ENCODE measurements around the gene PARD3.
A peak's percentile ranks its signal among the peaks of the same experiment; 100 is the strongest.

The PARD3 gene

GRCh38 chr10:34320265-34320664, 494.8 kb downstream of the PARD3 start:
- Histone ChIP-seq H3K36me3 (ENCODE audit: control insufficient read depth in 1 of 2, insufficient read depth in 2 of 2, low read length in 2 of 2) (no peaks in the 10 kb centered on the region), H3K9me3 (ENCODE audit: control insufficient read depth in 1 of 2, low read length in 2 of 2) (no peaks in the 10 kb centered on the region), H3K27me3 (ENCODE audit: low read depth, low read length) (no peaks in the 10 kb centered on the region), H3K4me3 (ENCODE audit: low read depth in 1 of 2, low read length in 2 of 2) (no peak overlapping the region), H3K4me1 (ENCODE audit: control insufficient read depth in 1 of 2, insufficient read depth in 2 of 2, low read length in 2 of 2) (peaks cover 0 to 7% of the 10 kb centered on the region in 2 donors), H3K27ac (ENCODE audit: low read length) (no peak overlapping the region)

GRCh38 chr10:34319197-34319846, 495.8 kb downstream of the PARD3 start:
- H3K4me1 ChIP-seq (ENCODE audit: control insufficient read depth in 1 of 2, insufficient read depth in 2 of 2, low read length in 2 of 2), result peaks cover 0 to 7% of the 10 kb centered on the region in 2 donors
- H3K9me3 ChIP-seq (ENCODE audit: control insufficient read depth in 1 of 2, low read length in 2 of 2), result no peaks in the 10 kb centered on the region
- H3K27me3 ChIP-seq (ENCODE audit: low read depth, low read length), result no peaks in the 10 kb centered on the region
- H3K27ac ChIP-seq (ENCODE audit: low read length), result peak overlapping the region; percentile 9
- H3K36me3 ChIP-seq (ENCODE audit: control insufficient read depth in 1 of 2, insufficient read depth in 2 of 2, low read length in 2 of 2), result no peaks in the 10 kb centered on the region
- no peak overlapping the region for H3K4me3 ChIP-seq (ENCODE audit: low read depth in 1 of 2, low read length in 2 of 2)

GRCh38 chr10:34316154-34316553, 498.9 kb downstream of the PARD3 start:
- Histone ChIP-seq H3K4me3 (ENCODE audit: low read depth in 1 of 2, low read length in 2 of 2) (no peak overlapping the region), H3K36me3 (ENCODE audit: control insufficient read depth in 1 of 2, insufficient read depth in 2 of 2, low read length in 2 of 2) (peaks cover 0 to 3% of the 10 kb centered on the region in 2 donors), H3K27ac (ENCODE audit: low read length) (no peak overlapping the region), H3K27me3 (ENCODE audit: low read depth, low read length) (no peaks in the 10 kb centered on the region), H3K9me3 (ENCODE audit: control insufficient read depth in 1 of 2, low read length in 2 of 2) (no peaks in the 10 kb centered on the region), H3K4me1 (ENCODE audit: control insufficient read depth in 1 of 2, insufficient read depth in 2 of 2, low read length in 2 of 2) (peaks cover 0 to 7% of the 10 kb centered on the region in 2 donors)

GRCh38 chr10:34314457-34314856, 500.6 kb downstream of the PARD3 start:
- Histone ChIP-seq H3K36me3 (ENCODE audit: control insufficient read depth in 1 of 2, insufficient read depth in 2 of 2, low read length in 2 of 2) (peaks cover 0 to 3% of the 10 kb centered on the region in 2 donors), H3K4me3 (ENCODE audit: low read depth in 1 of 2, low read length in 2 of 2) (no peak overlapping the region), H3K27me3 (ENCODE audit: low read depth, low read length) (no peaks in the 10 kb centered on the region), H3K27ac (ENCODE audit: low read length) (no peak overlapping the region), H3K4me1 (ENCODE audit: control insufficient read depth in 1 of 2, insufficient read depth in 2 of 2, low read length in 2 of 2) (no peaks in the 10 kb centered on the region), H3K9me3 (ENCODE audit: control insufficient read depth in 1 of 2, low read length in 2 of 2) (no peaks in the 10 kb centered on the region)

- no peaks in the 10 kb centered on the region for H3K27me3 ChIP-seq (ENCODE audit: low read depth, low read length)
- no peaks in the 10 kb centered on the region for H3K9me3 ChIP-seq (ENCODE audit: control insufficient read depth in 1 of 2, low read length in 2 of 2)
- no peak overlapping the region for H3K4me3 ChIP-seq (ENCODE audit: low read depth in 1 of 2, low read length in 2 of 2)
- H3K27ac ChIP-seq (ENCODE audit: low read length), result no peak overlapping the region
- H3K4me1 ChIP-seq (ENCODE audit: control insufficient read depth in 1 of 2, insufficient read depth in 2 of 2, low read length in 2 of 2), result no peaks in the 10 kb centered on the region
- peaks cover 0 to 3% of the 10 kb centered on the region in 2 donors for H3K36me3 ChIP-seq (ENCODE audit: control insufficient read depth in 1 of 2, insufficient read depth in 2 of 2, low read length in 2 of 2)
Observed at GRCh38 chr10:34313888-34314287, 501.2 kb downstream of the PARD3 start.

- H3K36me3 ChIP-seq (ENCODE audit: control insufficient read depth in 1 of 2, insufficient read depth in 2 of 2, low read length in 2 of 2), result peaks cover 0 to 3% of the 10 kb centered on the region in 2 donors
- no peak overlapping the region for H3K27ac ChIP-seq (ENCODE audit: low read length)
- no peak overlapping the region for H3K4me3 ChIP-seq (ENCODE audit: low read depth in 1 of 2, low read length in 2 of 2)
- H3K9me3 ChIP-seq (ENCODE audit: control insufficient read depth in 1 of 2, low read length in 2 of 2), result no peaks in the 10 kb centered on the region
- no peaks in the 10 kb centered on the region for H3K4me1 ChIP-seq (ENCODE audit: control insufficient read depth in 1 of 2, insufficient read depth in 2 of 2, low read length in 2 of 2)
- no peaks in the 10 kb centered on the region for H3K27me3 ChIP-seq (ENCODE audit: low read depth, low read length)
Observed at GRCh38 chr10:34313353-34313752, 501.7 kb downstream of the PARD3 start.

- no peaks in the 10 kb centered on the region for H3K4me1 ChIP-seq (ENCODE audit: control insufficient read depth in 1 of 2, insufficient read depth in 2 of 2, low read length in 2 of 2)
- H3K4me3 ChIP-seq (ENCODE audit: low read depth in 1 of 2, low read length in 2 of 2), result no peak overlapping the region
- no peak overlapping the region for H3K27ac ChIP-seq (ENCODE audit: low read length)
- no peaks in the 10 kb centered on the region for H3K9me3 ChIP-seq (ENCODE audit: control insufficient read depth in 1 of 2, low read length in 2 of 2)
- H3K27me3 ChIP-seq (ENCODE audit: low read depth, low read length), result no peaks in the 10 kb centered on the region
- H3K36me3 ChIP-seq (ENCODE audit: control insufficient read depth in 1 of 2, insufficient read depth in 2 of 2, low read length in 2 of 2), result peaks cover 0 to 3% of the 10 kb centered on the region in 2 donors
Observed at GRCh38 chr10:34311679-34312078, 503.4 kb downstream of the PARD3 start.

GRCh38 chr10:34310234-34310633, 504.9 kb downstream of the PARD3 start:
- H3K4me1 ChIP-seq (ENCODE audit: control insufficient read depth in 1 of 2, insufficient read depth in 2 of 2, low read length in 2 of 2), result no peaks in the 10 kb centered on the region
- H3K27me3 ChIP-seq (ENCODE audit: low read depth, low read length), result no peaks in the 10 kb centered on the region
- no peak overlapping the region for H3K4me3 ChIP-seq (ENCODE audit: low read depth in 1 of 2, low read length in 2 of 2)
- peaks cover 0 to 3% of the 10 kb centered on the region in 2 donors for H3K36me3 ChIP-seq (ENCODE audit: control insufficient read depth in 1 of 2, insufficient read depth in 2 of 2, low read length in 2 of 2)
- no peak overlapping the region for H3K27ac ChIP-seq (ENCODE audit: low read length)
- H3K9me3 ChIP-seq (ENCODE audit: control insufficient read depth in 1 of 2, low read length in 2 of 2), result no peaks in the 10 kb centered on the region

- Histone ChIP-seq H3K9me3 (ENCODE audit: control insufficient read depth in 1 of 2, low read length in 2 of 2) (no peaks in the 10 kb centered on the region), H3K27ac (ENCODE audit: low read length) (no peak overlapping the region), H3K27me3 (ENCODE audit: low read depth, low read length) (no peaks in the 10 kb centered on the region), H3K4me3 (ENCODE audit: low read depth in 1 of 2, low read length in 2 of 2) (no peak overlapping the region), H3K4me1 (ENCODE audit: control insufficient read depth in 1 of 2, insufficient read depth in 2 of 2, low read length in 2 of 2) (no peaks in the 10 kb centered on the region), H3K36me3 (ENCODE audit: control insufficient read depth in 1 of 2, insufficient read depth in 2 of 2, low read length in 2 of 2) (no peaks in the 10 kb centered on the region)
Observed at GRCh38 chr10:34305189-34305588, 509.9 kb downstream of the PARD3 start.

- Histone ChIP-seq H3K27ac (ENCODE audit: low read length) (no peak overlapping the region), H3K4me3 (ENCODE audit: low read depth in 1 of 2, low read length in 2 of 2) (no peak overlapping the region), H3K4me1 (ENCODE audit: control insufficient read depth in 1 of 2, insufficient read depth in 2 of 2, low read length in 2 of 2) (no peaks in the 10 kb centered on the region), H3K9me3 (ENCODE audit: control insufficient read depth in 1 of 2, low read length in 2 of 2) (no peaks in the 10 kb centered on the region), H3K36me3 (ENCODE audit: control insufficient read depth in 1 of 2, insufficient read depth in 2 of 2, low read length in 2 of 2) (no peaks in the 10 kb centered on the region), H3K27me3 (ENCODE audit: low read depth, low read length) (no peaks in the 10 kb centered on the region)
Observed at GRCh38 chr10:34303022-34303421, 512.1 kb downstream of the PARD3 start.

GRCh38 chr10:34299105-34299611, 515.9 kb downstream of the PARD3 start:
- H3K27me3 ChIP-seq (ENCODE audit: low read depth, low read length), result no peaks in the 10 kb centered on the region
- no peaks in the 10 kb centered on the region for H3K4me1 ChIP-seq (ENCODE audit: control insufficient read depth in 1 of 2, insufficient read depth in 2 of 2, low read length in 2 of 2)
- no peak overlapping the region for H3K4me3 ChIP-seq (ENCODE audit: low read depth in 1 of 2, low read length in 2 of 2)
- no peak overlapping the region for H3K27ac ChIP-seq (ENCODE audit: low read length)
- H3K36me3 ChIP-seq (ENCODE audit: control insufficient read depth in 1 of 2, insufficient read depth in 2 of 2, low read length in 2 of 2), result no peaks in the 10 kb centered on the region
- H3K9me3 ChIP-seq (ENCODE audit: control insufficient read depth in 1 of 2, low read length in 2 of 2), result no peaks in the 10 kb centered on the region

GRCh38 chr10:34298346-34298818, 516.7 kb downstream of the PARD3 start:
- Histone ChIP-seq H3K27me3 (ENCODE audit: low read depth, low read length) (no peaks in the 10 kb centered on the region), H3K36me3 (ENCODE audit: control insufficient read depth in 1 of 2, insufficient read depth in 2 of 2, low read length in 2 of 2) (no peaks in the 10 kb centered on the region), H3K4me3 (ENCODE audit: low read depth in 1 of 2, low read length in 2 of 2) (no peak overlapping the region), H3K27ac (ENCODE audit: low read length) (no peak overlapping the region), H3K4me1 (ENCODE audit: control insufficient read depth in 1 of 2, insufficient read depth in 2 of 2, low read length in 2 of 2) (no peaks in the 10 kb centered on the region), H3K9me3 (ENCODE audit: control insufficient read depth in 1 of 2, low read length in 2 of 2) (no peaks in the 10 kb centered on the region)

Data from muscle layer of duodenum (tissue), 2 donors.